ENCODE data around the gene ARL8A. TPM values are rescaled to one million over a fixed set of nuclear protein-coding genes. Genes with fewer than 3 reads are reported as not detected.

Gene ARL8A
- total RNA-seq, 4 donors from 2014 or later, result 41.1 to 60.8 (median 53.6) TPM

DNA sequence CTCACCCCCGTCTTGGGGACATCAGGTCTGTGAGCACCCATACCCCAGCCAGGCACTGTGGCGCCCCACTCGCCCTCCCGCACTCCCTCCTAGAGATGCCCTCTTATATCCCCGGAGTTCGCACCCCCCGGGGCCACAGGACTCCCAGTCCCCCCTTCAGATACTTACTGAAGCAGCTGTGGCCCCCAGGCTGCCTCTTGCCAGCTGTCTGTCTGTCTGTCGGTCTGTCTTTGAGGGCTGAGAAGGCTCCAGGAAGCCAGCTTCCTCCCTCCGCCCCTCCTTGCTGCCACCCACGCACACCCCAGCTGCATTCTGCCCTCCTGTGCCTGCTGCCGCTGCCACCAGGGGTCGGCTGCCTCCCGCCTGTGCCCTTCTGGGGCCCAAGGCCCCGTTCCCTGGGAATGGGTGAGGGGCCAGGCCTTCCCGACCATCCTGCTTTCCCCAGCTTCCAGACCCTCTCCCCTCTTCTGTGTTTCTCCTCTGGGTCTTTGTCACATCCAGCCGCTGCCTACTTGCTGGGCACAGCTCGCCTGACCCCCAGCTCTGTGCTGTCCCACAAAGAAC is 15.9 kb upstream of the ARL8A start, which contains the start of gene PTPN7:
Gene PTPN7 (minus strand): TSS at position 226 of the 564 bp plus-strand sequence. CDS start 1,200 bp downstream, outside the sequence.
- TF ChIP-seq EP300 (IDR thresholded peaks at IDR 0.05) (no peak), POLR2A (IDR thresholded peaks at IDR 0.05; ENCODE audit: low read depth) (no peak), POLR2AphosphoS5 (IDR thresholded peaks at IDR 0.05) (no peak)
- TF ChIP-seq, protein P1, sequence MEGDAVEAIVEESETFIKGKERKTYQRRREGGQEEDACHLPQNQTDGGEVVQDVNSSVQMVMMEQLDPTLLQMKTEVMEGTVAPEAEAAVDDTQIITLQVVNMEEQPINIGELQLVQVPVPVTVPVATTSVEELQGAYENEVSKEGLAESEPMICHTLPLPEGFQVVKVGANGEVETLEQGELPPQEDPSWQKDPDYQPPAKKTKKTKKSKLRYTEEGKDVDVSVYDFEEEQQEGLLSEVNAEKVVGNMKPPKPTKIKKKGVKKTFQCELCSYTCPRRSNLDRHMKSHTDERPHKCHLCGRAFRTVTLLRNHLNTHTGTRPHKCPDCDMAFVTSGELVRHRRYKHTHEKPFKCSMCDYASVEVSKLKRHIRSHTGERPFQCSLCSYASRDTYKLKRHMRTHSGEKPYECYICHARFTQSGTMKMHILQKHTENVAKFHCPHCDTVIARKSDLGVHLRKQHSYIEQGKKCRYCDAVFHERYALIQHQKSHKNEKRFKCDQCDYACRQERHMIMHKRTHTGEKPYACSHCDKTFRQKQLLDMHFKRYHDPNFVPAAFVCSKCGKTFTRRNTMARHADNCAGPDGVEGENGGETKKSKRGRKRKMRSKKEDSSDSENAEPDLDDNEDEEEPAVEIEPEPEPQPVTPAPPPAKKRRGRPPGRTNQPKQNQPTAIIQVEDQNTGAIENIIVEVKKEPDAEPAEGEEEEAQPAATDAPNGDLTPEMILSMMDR (IDR thresholded peaks at IDR 0.05), result no peak
- WGBS, result 80% methylated on average over 16 of the region's 17 CpGs
- intact Hi-C loops (cut with DNase I), result no loop called here
- H3K36me3 ChIP-seq, result no peaks in the 10 kb centered on the region
- peaks cover 0 to 3% (median under 1%) of the 10 kb centered on the region in 4 donors for H3K4me1 ChIP-seq
- peaks cover 0 to 12% (median 0%) of the 10 kb centered on the region in 4 donors for H3K27me3 ChIP-seq
- H3K9me3 ChIP-seq, result no peaks in the 10 kb centered on the region
- H3K27ac ChIP-seq (replicated peaks in 1 of 4), result peak within 1 kb of the TSS in 3 of 4 donors; percentile 4 to 43 (median 39)
- H3K4me3 ChIP-seq, result peak within 1 kb of the TSS in 3 of 4 donors; percentile 20 to 43 (median 25)
- DNase-seq (ENCODE audit: extremely low spot score), result no peak

DNA sequence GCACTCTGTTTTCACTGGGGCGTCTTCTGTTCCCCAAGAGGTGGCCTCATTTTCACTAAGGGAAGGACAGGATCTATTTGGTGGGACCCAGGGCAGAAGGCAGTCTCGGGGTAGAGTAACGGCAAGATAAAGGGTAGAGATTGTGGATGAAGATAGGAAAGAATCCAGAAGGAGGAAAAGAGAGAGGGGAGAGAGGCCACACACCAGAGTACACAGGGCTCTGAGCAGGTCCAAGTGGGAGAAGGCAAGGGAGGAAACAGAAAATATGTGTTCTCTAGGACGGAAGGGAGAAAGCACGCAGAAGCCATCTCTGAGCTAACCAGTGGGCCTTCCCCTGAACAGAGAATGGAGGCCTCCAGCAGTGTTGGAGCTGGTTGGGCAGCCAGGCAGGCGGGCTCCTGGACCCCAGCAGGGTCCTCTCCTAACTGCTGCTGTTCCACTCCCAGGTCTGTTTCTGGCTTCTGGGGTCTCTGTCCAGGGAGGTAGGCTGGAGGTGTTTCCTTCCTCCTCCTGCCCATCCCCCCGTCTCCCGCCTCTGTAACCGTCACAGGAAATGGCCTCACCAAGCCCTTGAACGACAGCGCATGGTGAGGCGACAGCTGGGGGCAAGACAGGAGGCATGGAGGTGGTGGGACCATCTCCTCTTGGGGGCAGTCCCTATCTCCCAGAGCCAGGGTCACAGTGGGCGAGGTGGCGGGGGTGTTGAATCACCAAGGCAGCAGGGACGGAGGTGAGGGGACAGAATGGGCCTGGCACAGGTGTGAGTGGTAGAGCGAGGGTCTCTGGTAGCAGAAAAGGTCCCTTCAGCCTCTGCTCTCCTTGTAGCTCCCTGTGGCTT is 15.2 kb upstream of the ARL8A start:
- peaks cover 0 to 12% (median 0%) of the 10 kb centered on the region in 4 donors for H3K27me3 ChIP-seq
- TF ChIP-seq, protein P1 (IDR thresholded peaks at IDR 0.05), result no peak
- TF ChIP-seq POLR2A (IDR thresholded peaks at IDR 0.05; ENCODE audit: low read depth) (no peak), POLR2AphosphoS5 (IDR thresholded peaks at IDR 0.05) (no peak), EP300 (IDR thresholded peaks at IDR 0.05) (no peak)
- H3K4me1 ChIP-seq, result peaks cover 0 to 9% (median 8%) of the 10 kb centered on the region in 4 donors
- H3K4me3 ChIP-seq, result peak overlapping the region in 3 of 4 donors; percentile 20 to 43 (median 25)
- intact Hi-C loops (cut with DNase I), result no loop called here
- no peaks in the 10 kb centered on the region for H3K36me3 ChIP-seq
- H3K27ac ChIP-seq (replicated peaks in 1 of 4), result peak overlapping the region in 3 of 4 donors; percentile 4 to 43 (median 39)
- WGBS, result 70% methylated on average over 15 of the region's 16 CpGs
- no peak for DNase-seq (ENCODE audit: extremely low spot score)
- H3K9me3 ChIP-seq, result no peaks in the 10 kb centered on the region

GRCh38 chr1:202158810-202159533 is 14.4 kb upstream of the ARL8A start:
- H3K4me1 ChIP-seq, result peaks cover 0 to 11% (median 9%) of the 10 kb centered on the region in 4 donors
- peaks cover 0 to 16% (median 0%) of the 10 kb centered on the region in 4 donors for H3K27me3 ChIP-seq
- WGBS, result 80% methylated on average over 10 of the region's 10 CpGs
- TF ChIP-seq, protein P1 (IDR thresholded peaks at IDR 0.05), result no peak
- TF ChIP-seq POLR2A (IDR thresholded peaks at IDR 0.05; ENCODE audit: low read depth), result no peak
- TF ChIP-seq EP300 (IDR thresholded peaks at IDR 0.05), result no peak
- no peak for TF ChIP-seq POLR2AphosphoS5 (IDR thresholded peaks at IDR 0.05)
- H3K9me3 ChIP-seq, result no peaks in the 10 kb centered on the region
- DNase-seq (ENCODE audit: extremely low spot score), result no peak
- no peaks in the 10 kb centered on the region for H3K36me3 ChIP-seq
- intact Hi-C loops (cut with DNase I), result no loop called here
- H3K4me3 ChIP-seq, result peak overlapping the region in 2 of 4 donors; percentile 7 to 25
- no peak overlapping the region for H3K27ac ChIP-seq (replicated peaks in 1 of 4)

GRCh38 chr1:202157945-202158344 is 13.4 kb upstream of the ARL8A start:
- 87% methylated on average over 10 of the region's 10 CpGs for WGBS

More at GRCh38 chr1:202157945-202158344, 13.4 kb upstream of the ARL8A start:
- Histone ChIP-seq H3K27ac (replicated peaks in 1 of 4) (no peak overlapping the region), H3K27me3 (peaks cover 0 to 20% (median 0%) of the 10 kb centered on the region in 4 donors), H3K4me3 (no peak overlapping the region), H3K4me1 (peaks cover 0 to 11% (median 9%) of the 10 kb centered on the region in 4 donors), H3K9me3 (no peaks in the 10 kb centered on the region), H3K36me3 (no peaks in the 10 kb centered on the region)
- intact Hi-C loops (cut with DNase I), result no loop called here
- DNase-seq (ENCODE audit: extremely low spot score), result no peak
- TF ChIP-seq POLR2AphosphoS5 (IDR thresholded peaks at IDR 0.05), result no peak
- no peak for TF ChIP-seq POLR2A (IDR thresholded peaks at IDR 0.05; ENCODE audit: low read depth)
- TF ChIP-seq, protein P1 (IDR thresholded peaks at IDR 0.05), result no peak
